MCF 10A (cell line): Measurements from ENCODE around the gene NIPAL4. TPM values are rescaled to one million over a fixed set of nuclear protein-coding genes. Genes with fewer than 3 reads are reported as not detected.

Source experiments
- BruUV-seq: library from RNA; stranded (reverse); fragments of 400-500 nt; replicated peaks from 2 replicates; lab custom pipeline; 2021; lab: Mats Ljungman, UMichigan
- CTCF ChIA-PET: fragments of 300-600 bp; sonication (Branson Sonifier 250); formaldehyde crosslinking; extraction: SDS; loops from one replicate; lab custom pipeline; 2021; ENCODE audit warnings: antibody characterized with exemption, inconsistent platforms; lab: Yijun Ruan, JAX
- POLR2A ChIA-PET: fragments of 300-600, 350-650 bp; sonication (Branson Sonifier 250); formaldehyde crosslinking; extraction: SDS; loops from one replicate; lab custom pipeline; 2020; ENCODE audit warnings: antibody characterized with exemption, inconsistent platforms; lab: Yijun Ruan, JAX
- DNase-seq: peaks from one replicate; pipeline ENCODE4 v3.0.0-alpha.2; 2018; ENCODE audit not compliant: unreplicated experiment
- H3K27ac Mint-ChIP-seq: one replicate; pipeline ENCODE4 v1.8.0; 2022; ENCODE audit warnings: mild to moderate bottlenecking, low read depth, mixed read lengths; ENCODE audit not compliant: unreplicated experiment
- H3K27me3 Mint-ChIP-seq: one replicate; pipeline ENCODE4 v1.8.0; 2022; ENCODE audit warnings: mixed read lengths; ENCODE audit not compliant: insufficient read depth, unreplicated experiment
- H3K36me3 Mint-ChIP-seq: one replicate; pipeline ENCODE4 v1.8.0; 2022; ENCODE audit warnings: mild to moderate bottlenecking, moderate library complexity, mixed read lengths; ENCODE audit not compliant: insufficient read depth, unreplicated experiment
- H3K4me1 Mint-ChIP-seq: one replicate; pipeline ENCODE4 v1.8.0; 2022; ENCODE audit warnings: mixed read lengths; ENCODE audit not compliant: insufficient read depth, unreplicated experiment
- H3K4me3 Mint-ChIP-seq: one replicate; pipeline ENCODE4 v1.8.0; 2022; ENCODE audit warnings: mild to moderate bottlenecking, moderate library complexity, mixed read lengths; ENCODE audit not compliant: unreplicated experiment
- H3K9me3 Mint-ChIP-seq: one replicate; pipeline ENCODE4 v1.8.0; 2022; ENCODE audit warnings: mixed read lengths; ENCODE audit not compliant: unreplicated experiment
- CTCF ChIP-seq: fragments of 200-600 bp; IDR thresholded peaks from one replicate; pipeline ENCODE4 v1.8.0; 2022; ENCODE audit warnings: antibody characterized with exemption, mild to moderate bottlenecking; ENCODE audit not compliant: unreplicated experiment
- intact Hi-C: fragments of 100-400 bp; cut with micrococcal nuclease; formaldehyde crosslinking; loops from 2 replicates; pipeline ENCODE4 v1.14.1; 2022
- total RNA-seq: library from RNA; stranded (reverse); gene quantifications from 2 replicates; pipeline ENCODE4 v1.2.3, GENCODE V29; 2022

NIPAL4 gene
- total RNA-seq, 1 experiment from 2014 or later = 0.40 TPM

- POLR2A ChIA-PET = interaction anchor here (1.1 kb wide), 1 partner anchor 104 kb away, joined by 3 read pairs; no protein-coding TSS in a partner anchor
Measured at GRCh38 chr5:157504053-157504452, 44.0 kb downstream of the NIPAL4 start.

GRCh38 chr5:157505496-157505895 is 45.5 kb downstream of the NIPAL4 start:
- Mint-ChIP-seq H3K9me3 (no peaks in the 10 kb centered on the region), H3K27ac (no peak overlapping the region), H3K4me3 (no peak overlapping the region), H3K27me3 (no peaks in the 10 kb centered on the region), H3K4me1 (peaks cover 10% of the 10 kb centered on the region), H3K36me3 (no peaks in the 10 kb centered on the region)
- intact Hi-C loops = no loop called here
- CTCF ChIA-PET = interaction anchor here (0.6 to 2.1 kb wide), 3 partner anchors 11 to 213 kb away, joined by 3 to 9 read pairs (median 3); no protein-coding TSS in a partner anchor
- DNase-seq = no peak
- BruUV-seq = no TSS peak
- TF ChIP-seq CTCF = no peak
- POLR2A ChIA-PET = interaction anchor here (2.1 kb wide), 1 partner anchor 12 kb away, joined by 6 read pairs; no protein-coding TSS in a partner anchor

More at GRCh38 chr5:157504053-157504452, 44.0 kb downstream of the NIPAL4 start:
- H3K27ac Mint-ChIP-seq = no peak overlapping the region
- H3K4me3 Mint-ChIP-seq = no peak overlapping the region
- no peak for TF ChIP-seq CTCF
- CTCF ChIA-PET = interaction anchor here (0.6 to 1.8 kb wide), 11 partner anchors 9 to 239 kb away, joined by 3 to 7 read pairs (median 3); partner anchors contain the start of gene LSM11
- no peak for DNase-seq
- H3K9me3 Mint-ChIP-seq = no peaks in the 10 kb centered on the region
- no peaks in the 10 kb centered on the region for H3K36me3 Mint-ChIP-seq
- intact Hi-C loops = no loop called here
- no TSS peak for BruUV-seq
- peaks cover 10% of the 10 kb centered on the region for H3K4me1 Mint-ChIP-seq
- H3K27me3 Mint-ChIP-seq = no peaks in the 10 kb centered on the region

GRCh38 chr5:157506066-157506590 is 46.1 kb downstream of the NIPAL4 start:
- H3K27me3 Mint-ChIP-seq = no peaks in the 10 kb centered on the region
- ChIA-PET CTCF (interaction anchor here (0.6 to 2.1 kb wide), 2 partner anchors 105 to 212 kb away, joined by 5 to 9 read pairs; no protein-coding TSS in a partner anchor), POLR2A (interaction anchor here (2.1 kb wide), 1 partner anchor 11 kb away, joined by 6 read pairs; no protein-coding TSS in a partner anchor)
- DNase-seq = no peak
- intact Hi-C loops = no loop called here
- TF ChIP-seq CTCF = no peak
- BruUV-seq = no TSS peak
- no peaks in the 10 kb centered on the region for H3K36me3 Mint-ChIP-seq
- H3K4me3 Mint-ChIP-seq = no peak overlapping the region
- H3K27ac Mint-ChIP-seq = no peak overlapping the region
- H3K4me1 Mint-ChIP-seq = peaks cover 15% of the 10 kb centered on the region
- H3K9me3 Mint-ChIP-seq = no peaks in the 10 kb centered on the region

- H3K27ac Mint-ChIP-seq = peak overlapping the region; percentile 62
- no peaks in the 10 kb centered on the region for H3K9me3 Mint-ChIP-seq
- ChIA-PET CTCF (interaction anchor here (0.7 to 2.1 kb wide), 8 partner anchors 30 to 211 kb away, joined by 3 to 9 read pairs (median 4); no protein-coding TSS in a partner anchor), POLR2A (interaction anchor here (0.6 to 1.4 kb wide), 6 partner anchors 10 to 241 kb away, joined by 3 to 6 read pairs (median 3); no protein-coding TSS in a partner anchor)
- TF ChIP-seq CTCF = no peak
- peaks cover 25% of the 10 kb centered on the region for H3K4me1 Mint-ChIP-seq
- intact Hi-C loops = no loop called here
- no peak overlapping the region for H3K4me3 Mint-ChIP-seq
- no peaks in the 10 kb centered on the region for H3K36me3 Mint-ChIP-seq
- BruUV-seq = no TSS peak
- H3K27me3 Mint-ChIP-seq = no peaks in the 10 kb centered on the region
- DNase-seq = peak; percentile 65
Measured at GRCh38 chr5:157506981-157507780, 47.2 kb downstream of the NIPAL4 start.
